HFF-Myc (cell line): ENCODE measurements around the gene NUFIP1.
"Not testable (repeated sequence)": the region's sequence is repeated elsewhere in the genome, so short reads cannot be mapped to it uniquely, and the experiment has no call there.

Experiments used
- DNase-seq: peaks from one replicate; pipeline ENCODE4 v3.0.0-alpha.2; 2011; ENCODE audit warnings: low read depth; ENCODE audit errors: extremely low read depth
- H3K4me3 ChIP-seq: replicated peaks from 2 replicates; pipeline ENCODE4 v1.5.1; 2011; ENCODE audit warnings: low read depth, mild to moderate bottlenecking, control low read depth, low read length
- CTCF ChIP-seq: IDR thresholded peaks from 2 replicates; pipeline ENCODE4 v1.5.1; 2012; ENCODE audit warnings: mild to moderate bottlenecking, low read depth, low read length, control low read depth; ENCODE audit errors: missing control alignments

NUFIP1 gene

GRCh38 chr13:44952671-44953070 is 36.6 kb downstream of the NUFIP1 start:
- TF ChIP-seq CTCF = no peak
- DNase-seq = no peak
- H3K4me3 ChIP-seq = no peak overlapping the region

GRCh38 chr13:44951184-44951583 is 38.1 kb downstream of the NUFIP1 start:
- no peak for DNase-seq
- H3K4me3 ChIP-seq = no peak overlapping the region
- no peak for TF ChIP-seq CTCF

GRCh38 chr13:44943411-44943810 is 45.9 kb downstream of the NUFIP1 start:
- DNase-seq, H3K4me3 ChIP-seq: not testable (repeated sequence)

GRCh38 chr13:44938854-44939253 is 50.4 kb downstream of the NUFIP1 start:
- no peak for DNase-seq
- no peak for TF ChIP-seq CTCF
- no peak overlapping the region for H3K4me3 ChIP-seq

- H3K4me3 ChIP-seq = no peak overlapping the region
- no peak for DNase-seq
- no peak for TF ChIP-seq CTCF
Observed at GRCh38 chr13:44936246-44936645, 53.0 kb downstream of the NUFIP1 start.

GRCh38 chr13:44934724-44935123 is 54.5 kb downstream of the NUFIP1 start:
- DNase-seq = no peak
- no peak overlapping the region for H3K4me3 ChIP-seq
- TF ChIP-seq CTCF = no peak

GRCh38 chr13:44932850-44933251 is 56.4 kb downstream of the NUFIP1 start:
- H3K4me3 ChIP-seq = no peak overlapping the region
- no peak for DNase-seq
- no peak for TF ChIP-seq CTCF
